Activated T-helper 2 cell treated with anti-CD3 and anti-CD28 coated beads, Interferon-gamma antibody, Interleukin-2, Interleukin-4, amounts not matched to agents 10 μg/mL and 5 μg/mL and 100 μg/mL, durations not matched to agents 14 hours and 24 hours and 36 hours (primary cell): ENCODE measurements around the gene GPATCH4. TPM values are rescaled to one million over a fixed set of nuclear protein-coding genes. Genes with fewer than 3 reads are reported as not detected.
"Not testable (repeated sequence)": the region's sequence is repeated elsewhere in the genome, so short reads cannot be mapped to it uniquely, and the experiment has no call there.

Source experiments
- DNase-seq: peaks from one replicate; pipeline ENCODE4 v3.0.0; 2021; ENCODE audit warnings: low spot score
- H3K27ac Mint-ChIP-seq: one replicate; pipeline ENCODE4 v1.8.0; 2021; ENCODE audit warnings: mixed read lengths
- H3K27me3 Mint-ChIP-seq: one replicate; pipeline ENCODE4 v1.8.0; 2021; ENCODE audit warnings: low read depth, mixed read lengths
- H3K36me3 Mint-ChIP-seq: one replicate; pipeline ENCODE4 v1.8.0; 2021; ENCODE audit warnings: low read depth, mixed read lengths
- H3K4me1 Mint-ChIP-seq: one replicate; pipeline ENCODE4 v1.8.0; 2021; ENCODE audit warnings: low read depth, mixed read lengths
- H3K4me3 Mint-ChIP-seq: one replicate; pipeline ENCODE4 v1.8.0; 2021; ENCODE audit warnings: low read depth, mild to moderate bottlenecking, moderate library complexity, mixed read lengths
- H3K9me3 Mint-ChIP-seq: one replicate; pipeline ENCODE4 v1.8.0; 2021; ENCODE audit warnings: mixed read lengths
- intact Hi-C: fragments of 100-400 bp; cut with micrococcal nuclease; formaldehyde crosslinking; loops from one replicate; pipeline ENCODE4 v1.15.1; 2023
- total RNA-seq: library from RNA; stranded (reverse); gene quantifications from 2 replicates; pipeline ENCODE4 v1.2.3, GENCODE V29; 2022

Gene GPATCH4
- total RNA-seq, 1 donor from 2014 or later = 73.7 TPM

DNA sequence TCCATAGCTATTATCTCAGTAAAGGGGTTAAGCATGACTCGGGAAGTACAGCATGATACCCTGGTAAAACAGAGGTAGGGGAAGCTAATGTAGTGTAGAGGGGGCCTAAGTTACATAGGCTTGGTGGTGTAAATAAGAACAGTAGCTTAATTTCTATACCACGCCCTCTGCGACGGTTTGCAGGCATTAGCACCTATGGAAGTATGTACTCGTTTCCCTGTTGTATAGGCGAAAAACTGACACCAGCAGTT is 10.2 kb downstream of the GPATCH4 start:
- Mint-ChIP-seq H3K9me3 (no peaks in the 10 kb centered on the region), H3K4me3 (peak overlapping the region; percentile 77), H3K27me3 (no peaks in the 10 kb centered on the region), H3K36me3 (peaks cover 27% of the 10 kb centered on the region), H3K27ac (peak overlapping the region; percentile 77), H3K4me1 (peaks cover 19% of the 10 kb centered on the region)
- intact Hi-C loops = loop anchor here (1.0 kb wide), 1 partner anchor 8 kb away; no protein-coding TSS in a partner anchor
- no peak for DNase-seq

DNA sequence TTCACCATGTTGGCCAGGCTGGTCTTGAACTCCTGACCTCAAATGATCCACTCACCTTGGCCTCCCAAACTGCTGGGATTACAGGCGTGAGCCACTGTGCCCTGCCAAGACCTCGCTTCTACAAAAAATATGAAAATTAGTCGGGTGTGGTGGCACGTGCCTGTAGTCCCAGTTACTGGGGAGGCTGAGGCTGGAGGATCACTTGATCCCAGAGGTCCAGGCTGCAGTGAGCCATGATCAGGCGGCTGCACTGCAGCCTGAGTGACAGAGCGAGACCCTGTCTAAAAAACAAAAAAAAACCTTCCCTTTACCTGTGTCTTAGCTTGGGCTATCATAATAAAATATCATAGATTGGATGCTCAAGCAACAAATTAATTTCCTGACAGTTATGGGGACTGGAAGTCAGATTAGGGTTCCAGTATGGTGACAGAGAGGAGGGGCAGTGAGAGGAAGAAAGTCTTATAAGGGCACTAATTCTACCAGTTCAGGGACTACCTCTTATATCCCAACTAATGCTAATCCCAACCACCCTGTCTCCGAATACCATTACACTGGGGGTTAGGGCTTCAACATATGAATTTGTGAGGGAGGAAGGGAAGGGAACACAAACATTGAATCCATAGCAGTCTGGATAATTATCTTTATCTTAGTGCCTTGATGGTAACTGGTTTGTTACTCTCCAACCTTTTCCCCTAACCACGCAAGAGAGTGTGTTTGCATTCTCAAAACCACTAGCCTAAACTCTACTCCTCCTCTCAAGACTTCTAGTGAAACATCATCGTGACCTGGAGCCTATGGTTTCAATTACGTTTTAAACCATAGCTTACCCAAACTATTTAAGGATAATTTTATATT is 10.7 kb downstream of the GPATCH4 start:
- Mint-ChIP-seq H3K36me3 (peaks cover 21% of the 10 kb centered on the region), H3K4me3 (peak overlapping the region; percentile 77), H3K4me1 (peaks cover 19% of the 10 kb centered on the region), H3K27ac (peak overlapping the region; percentile 77), H3K9me3 (no peaks in the 10 kb centered on the region), H3K27me3 (no peaks in the 10 kb centered on the region)
- intact Hi-C loops = loop anchor here (1.0 kb wide), 1 partner anchor 9 kb away; no protein-coding TSS in a partner anchor
- DNase-seq = no peak

DNA sequence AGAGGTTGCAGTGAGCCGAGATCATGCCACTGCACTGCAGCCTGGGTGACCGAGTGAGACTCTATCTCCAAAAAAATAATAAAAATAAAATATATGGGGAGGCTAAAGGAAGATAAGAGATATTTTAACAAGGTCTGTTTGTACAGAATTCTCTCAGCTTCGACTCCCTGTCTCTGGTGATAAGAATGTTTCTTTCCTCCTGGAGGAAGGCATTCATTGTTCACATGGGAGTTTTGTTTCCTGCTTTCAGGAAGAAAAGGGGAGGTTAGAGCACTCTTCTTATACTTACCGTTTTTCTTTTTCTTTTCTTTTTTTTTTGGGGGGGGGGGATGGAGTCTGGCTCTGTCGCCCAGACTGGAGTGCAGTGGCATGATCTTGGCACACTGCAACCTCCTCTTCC is 11.7 kb downstream of the GPATCH4 start:
- H3K4me3 Mint-ChIP-seq = no peak overlapping the region
- no peak overlapping the region for H3K27ac Mint-ChIP-seq
- H3K4me1 Mint-ChIP-seq = peaks cover 19% of the 10 kb centered on the region
- intact Hi-C loops = no loop called here
- no peaks in the 10 kb centered on the region for H3K27me3 Mint-ChIP-seq
- peaks cover 13% of the 10 kb centered on the region for H3K36me3 Mint-ChIP-seq
- no peak for DNase-seq
- no peaks in the 10 kb centered on the region for H3K9me3 Mint-ChIP-seq

DNA sequence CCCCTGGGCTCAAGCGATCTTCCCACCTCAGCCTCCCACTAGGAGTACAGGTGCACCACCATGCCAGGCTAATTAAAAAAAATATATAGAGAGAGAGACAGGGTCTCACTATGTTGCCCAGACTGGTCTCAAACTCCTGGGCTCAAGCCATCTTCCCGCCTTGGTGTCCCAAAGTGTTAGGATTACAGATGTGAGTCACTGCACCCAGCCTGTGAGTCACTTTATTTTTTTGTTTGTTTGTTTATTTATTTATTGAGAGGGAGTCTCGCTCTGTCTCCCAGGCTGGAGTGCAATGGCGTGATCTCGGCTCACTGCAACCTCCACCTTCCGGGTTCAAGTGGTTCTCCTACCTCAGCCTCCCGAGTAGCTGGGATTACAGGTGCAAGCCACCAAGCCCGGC is 13.4 kb downstream of the GPATCH4 start:
- not testable (repeated sequence) for H3K36me3 Mint-ChIP-seq

DNA sequence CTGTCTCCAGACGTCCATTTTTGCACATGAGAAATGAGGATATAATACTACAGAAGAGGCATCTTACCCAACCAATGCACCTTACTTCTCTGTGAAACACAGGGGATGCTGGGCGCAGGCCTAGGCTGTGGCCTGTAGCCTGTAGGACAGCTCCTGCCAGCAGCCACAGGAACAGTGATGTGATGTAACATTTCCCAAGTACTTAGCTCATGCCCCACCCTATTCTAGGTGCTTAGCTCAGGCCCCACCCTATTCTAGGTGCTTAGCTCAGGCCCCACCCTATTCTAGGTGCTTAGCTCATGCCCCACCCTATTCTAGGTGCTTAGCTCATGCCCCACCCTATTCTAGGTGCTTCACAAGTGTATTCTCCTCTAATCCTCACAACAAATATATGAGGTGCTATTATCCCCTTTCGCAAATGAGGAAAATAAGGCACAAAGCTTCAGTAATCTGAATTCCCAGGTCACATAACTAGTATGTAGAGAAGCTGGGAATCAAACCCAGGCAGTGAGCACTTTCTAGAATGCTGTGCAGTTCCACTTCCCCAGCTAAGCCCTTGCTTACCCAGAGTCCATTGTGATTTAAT is 14.3 kb downstream of the GPATCH4 start:
- no peaks in the 10 kb centered on the region for H3K36me3 Mint-ChIP-seq
- no peak overlapping the region for H3K4me3 Mint-ChIP-seq
- no peaks in the 10 kb centered on the region for H3K9me3 Mint-ChIP-seq
- H3K27me3 Mint-ChIP-seq = no peaks in the 10 kb centered on the region
- intact Hi-C loops = no loop called here
- no peak overlapping the region for H3K27ac Mint-ChIP-seq
- DNase-seq = no peak
- peaks cover 15% of the 10 kb centered on the region for H3K4me1 Mint-ChIP-seq

More for the DNA sequence above, 13.4 kb downstream of the GPATCH4 start:
- H3K27ac Mint-ChIP-seq, H3K9me3 Mint-ChIP-seq, H3K4me3 Mint-ChIP-seq, DNase-seq, intact Hi-C loops, H3K27me3 Mint-ChIP-seq: not testable (repeated sequence)
- H3K4me1 Mint-ChIP-seq = peaks cover 18% of the 10 kb centered on the region

DNA sequence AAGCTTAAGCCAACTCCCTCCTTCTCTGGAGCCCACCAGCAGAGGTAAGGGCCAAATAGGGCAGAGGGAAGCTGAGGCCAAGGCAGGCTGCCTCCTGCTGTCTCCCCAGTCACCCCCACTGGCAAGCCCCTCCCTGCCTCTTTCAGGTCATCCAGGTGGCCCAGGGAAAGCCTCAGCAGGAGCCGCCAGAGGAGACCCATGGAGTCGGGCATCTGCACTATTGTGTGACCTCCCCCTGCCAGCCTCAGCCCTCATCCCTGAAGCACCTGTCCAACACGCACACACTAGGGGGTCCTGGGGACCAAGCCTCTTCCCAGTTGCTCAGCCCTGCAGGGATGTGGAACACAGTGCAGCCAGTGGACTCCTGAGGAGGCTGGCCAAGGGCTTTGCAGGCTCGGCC is 15.0 kb downstream of the GPATCH4 start:
- intact Hi-C loops = no loop called here
- no peak for DNase-seq
- H3K27me3 Mint-ChIP-seq = no peaks in the 10 kb centered on the region
- no peak overlapping the region for H3K27ac Mint-ChIP-seq
- H3K4me3 Mint-ChIP-seq = no peak overlapping the region
- peaks cover 17% of the 10 kb centered on the region for H3K4me1 Mint-ChIP-seq
- no peaks in the 10 kb centered on the region for H3K9me3 Mint-ChIP-seq
- no peaks in the 10 kb centered on the region for H3K36me3 Mint-ChIP-seq

DNA sequence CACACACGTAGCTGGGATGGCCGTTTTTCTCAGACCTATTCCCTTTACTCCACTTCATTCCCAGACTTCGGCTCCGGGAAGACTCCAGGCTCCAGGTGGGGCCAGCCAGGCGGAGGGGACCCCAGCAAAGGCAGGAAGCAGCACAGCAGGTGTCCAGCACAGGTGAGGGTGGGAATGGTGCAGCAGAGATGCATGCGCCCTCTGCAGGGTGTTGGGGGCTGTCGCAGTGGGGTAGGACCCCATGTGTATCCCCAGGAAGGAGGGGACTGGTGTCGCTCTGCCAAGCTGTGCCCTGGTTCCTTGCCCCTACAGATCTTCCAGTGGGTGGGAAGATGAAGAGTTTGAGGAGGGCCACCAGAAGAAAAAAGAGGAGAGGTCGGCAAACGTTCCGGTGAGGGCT is 16.5 kb downstream of the GPATCH4 start:
- Mint-ChIP-seq H3K27me3 (no peaks in the 10 kb centered on the region), H3K27ac (no peak overlapping the region), H3K9me3 (no peaks in the 10 kb centered on the region), H3K36me3 (no peaks in the 10 kb centered on the region), H3K4me3 (no peak overlapping the region), H3K4me1 (peaks cover 8% of the 10 kb centered on the region)
- DNase-seq = no peak
- intact Hi-C loops = loop anchor here (1.0 to 2.0 kb wide), 2 partner anchors 16 to 23 kb away; partner anchors contain the start of gene GPATCH4

DNA sequence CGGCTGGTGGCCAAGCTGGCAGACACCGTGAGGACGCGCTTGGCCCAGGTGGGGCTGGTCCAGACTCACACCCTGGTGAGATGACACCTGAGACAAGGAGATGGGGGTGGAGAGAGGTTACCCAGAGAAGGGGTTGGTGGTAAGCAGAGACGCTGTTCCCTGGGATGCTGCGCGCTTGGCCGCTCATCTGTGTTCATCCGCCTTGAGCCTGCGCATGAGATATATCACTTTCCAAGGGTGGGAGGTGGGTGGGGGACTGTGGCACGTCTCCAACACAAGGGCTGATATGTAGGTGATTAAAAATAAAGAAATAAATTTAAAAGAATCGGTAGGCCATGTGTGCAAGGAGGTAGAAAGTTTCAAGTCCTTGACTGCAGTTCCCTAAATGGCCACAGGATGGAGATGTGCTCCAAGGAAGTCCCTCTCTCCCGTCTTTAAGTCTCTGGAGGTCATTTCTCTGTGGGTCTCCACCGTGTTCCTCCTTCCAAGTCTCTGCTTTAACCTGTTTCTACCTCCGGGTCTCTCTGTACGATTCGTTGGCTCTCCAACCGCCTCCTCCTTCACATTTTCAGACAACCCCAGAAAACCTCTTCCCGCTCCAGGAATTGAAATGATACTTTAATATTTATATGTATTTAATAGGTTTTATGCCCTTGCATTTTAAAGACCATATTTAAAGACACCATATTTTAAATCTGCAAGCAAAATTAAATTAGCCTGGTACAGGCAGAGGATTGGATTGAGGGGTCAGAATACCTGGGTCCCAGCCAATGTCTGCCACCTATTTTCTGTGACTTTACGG is 17.3 kb downstream of the GPATCH4 start:
- H3K27me3 Mint-ChIP-seq = no peaks in the 10 kb centered on the region
- H3K4me3 Mint-ChIP-seq = no peak overlapping the region
- DNase-seq = peak; percentile 50
- no peaks in the 10 kb centered on the region for H3K9me3 Mint-ChIP-seq
- H3K36me3 Mint-ChIP-seq = no peaks in the 10 kb centered on the region
- intact Hi-C loops = loop anchor here (1.0 to 2.0 kb wide), 2 partner anchors 17 to 24 kb away; partner anchors contain the start of gene GPATCH4
- H3K4me1 Mint-ChIP-seq = peaks cover 8% of the 10 kb centered on the region
- no peak overlapping the region for H3K27ac Mint-ChIP-seq

DNA sequence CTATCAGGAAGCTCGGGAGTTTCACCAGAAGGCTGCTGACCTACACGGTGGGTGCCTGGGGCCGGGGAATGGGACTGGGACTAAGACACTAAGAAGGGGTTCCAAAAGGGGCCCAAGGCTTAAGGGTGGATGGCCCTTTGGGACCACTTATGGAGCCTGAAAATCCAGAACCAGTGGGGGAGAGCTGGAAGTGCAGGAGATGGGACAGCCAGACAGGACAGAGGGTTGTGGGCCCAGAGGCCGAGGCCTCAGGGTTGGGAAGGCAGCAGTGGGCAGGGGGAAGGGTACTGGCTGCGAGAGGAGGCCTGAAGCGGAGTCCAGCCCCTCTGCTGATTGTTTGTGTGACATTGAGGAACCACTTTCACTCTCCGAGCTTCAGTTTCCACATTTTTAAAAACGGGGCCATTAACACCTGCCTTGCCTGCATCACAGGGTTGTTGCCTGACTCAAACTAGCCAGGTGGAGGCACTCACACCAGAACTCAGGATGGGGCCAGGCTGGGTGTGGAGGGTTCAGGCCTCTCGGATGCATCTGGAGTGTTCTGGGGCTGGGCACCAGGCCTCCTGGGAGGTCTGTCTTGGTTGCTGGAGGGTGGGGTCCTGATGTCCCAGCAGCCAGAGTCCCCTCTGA is 18.8 kb downstream of the GPATCH4 start:
- Mint-ChIP-seq H3K4me3 (peak overlapping the region; percentile 73), H3K9me3 (no peaks in the 10 kb centered on the region), H3K27me3 (no peaks in the 10 kb centered on the region), H3K4me1 (peaks cover 8% of the 10 kb centered on the region), H3K36me3 (no peaks in the 10 kb centered on the region), H3K27ac (peak overlapping the region; percentile 77)
- no peak for DNase-seq
- intact Hi-C loops = no loop called here

DNA sequence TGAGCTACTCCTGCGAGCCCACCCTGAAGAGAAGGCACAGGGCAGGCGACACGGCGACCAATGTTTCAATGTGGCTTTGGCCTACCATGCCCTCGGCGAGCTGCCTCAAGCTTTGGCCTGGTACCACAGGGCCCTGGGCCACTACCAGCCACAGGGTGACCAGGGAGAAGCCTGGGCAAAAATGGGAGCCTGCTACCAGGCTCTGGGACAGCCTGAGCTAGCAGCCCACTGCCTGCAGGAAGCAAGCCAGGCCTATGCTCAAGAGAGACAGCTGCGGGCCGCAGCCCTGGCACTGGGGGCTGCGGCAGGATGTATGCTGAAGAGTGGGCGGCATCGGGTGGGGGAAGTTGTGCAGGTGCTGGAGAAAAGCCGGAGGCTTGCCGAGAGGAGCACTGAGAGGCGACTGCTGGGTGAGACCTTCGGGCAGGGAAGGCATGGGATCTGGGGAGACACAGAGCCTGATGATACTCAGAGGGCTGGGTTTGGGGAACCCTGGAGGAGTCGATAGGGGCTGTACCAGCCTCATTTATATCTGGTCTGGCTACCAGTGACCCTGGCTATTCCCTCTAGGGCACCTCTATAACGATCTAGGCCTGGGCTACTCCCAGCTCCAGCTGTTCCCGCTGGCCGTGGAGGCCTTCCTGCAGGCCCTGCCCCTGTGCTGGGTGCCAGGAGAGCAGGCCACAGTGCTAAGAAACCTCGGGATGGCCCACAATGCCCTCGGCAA is 19.5 kb downstream of the GPATCH4 start:
- DNase-seq = no peak
- intact Hi-C loops = no loop called here
- H3K36me3 Mint-ChIP-seq = no peaks in the 10 kb centered on the region
- H3K9me3 Mint-ChIP-seq = no peaks in the 10 kb centered on the region
- H3K27me3 Mint-ChIP-seq = no peaks in the 10 kb centered on the region
- peaks cover 8% of the 10 kb centered on the region for H3K4me1 Mint-ChIP-seq
- peak overlapping the region; percentile 73 for H3K4me3 Mint-ChIP-seq
- H3K27ac Mint-ChIP-seq = peak overlapping the region; percentile 77

DNA sequence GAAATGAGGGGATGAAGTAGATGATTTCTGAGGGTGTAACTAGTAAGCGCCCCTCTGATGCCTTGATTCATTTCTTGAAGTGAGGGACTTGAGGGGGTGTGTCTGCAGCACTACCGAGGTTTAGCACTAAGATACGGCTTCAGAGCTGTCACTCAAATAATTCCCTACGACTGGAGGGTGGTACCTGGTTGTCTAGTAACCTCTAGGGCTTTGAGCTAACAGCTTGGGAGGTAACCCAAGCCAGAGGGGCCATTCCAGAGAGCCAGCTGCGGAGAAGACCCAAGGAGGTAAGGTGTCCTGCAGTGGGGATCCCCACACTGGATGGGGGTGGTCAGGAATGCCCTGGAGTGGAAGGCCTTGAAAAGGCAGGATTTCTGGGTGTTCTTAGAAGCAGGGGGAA is 21.8 kb downstream of the GPATCH4 start, which contains the start of gene TTC24:
TTC24 (plus strand) TSS at position 252 of the 400 bp plus-strand sequence. CDS start 1,642 bp downstream, outside the sequence.
- peaks cover 8% of the 10 kb centered on the region for H3K4me1 Mint-ChIP-seq
- intact Hi-C loops = no loop called here
- H3K9me3 Mint-ChIP-seq = no peaks in the 10 kb centered on the region
- no peaks in the 10 kb centered on the region for H3K36me3 Mint-ChIP-seq
- H3K27ac Mint-ChIP-seq = no peak within 1 kb of the TSS
- H3K4me3 Mint-ChIP-seq = no peak within 1 kb of the TSS
- DNase-seq = no peak
- peaks cover 6% of the 10 kb centered on the region for H3K27me3 Mint-ChIP-seq

DNA sequence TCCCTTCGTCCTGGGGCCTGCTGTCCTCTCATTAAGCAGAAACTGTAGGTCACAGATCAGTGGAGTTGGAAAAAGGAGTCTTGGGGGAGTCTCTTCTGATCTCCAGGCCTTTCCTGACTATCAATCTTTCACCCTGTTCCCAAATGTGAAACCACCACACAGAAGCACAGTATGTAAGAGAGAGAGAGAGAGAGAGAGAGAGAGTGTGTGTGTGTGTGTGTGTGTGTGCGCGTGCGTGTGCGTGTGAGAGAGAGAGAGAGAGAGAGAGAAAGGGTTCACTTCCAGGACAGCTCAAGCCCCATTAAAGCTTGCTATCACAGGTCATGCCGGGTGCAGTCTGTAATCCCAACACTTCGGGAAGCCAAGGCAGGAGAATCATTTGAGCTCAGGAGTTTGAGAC is 23.2 kb downstream of the GPATCH4 start:
- H3K4me3 Mint-ChIP-seq = no peak overlapping the region
- DNase-seq = no peak

More for the DNA sequence above, 23.2 kb downstream of the GPATCH4 start:
- intact Hi-C loops = no loop called here
- no peaks in the 10 kb centered on the region for H3K9me3 Mint-ChIP-seq
- H3K27ac Mint-ChIP-seq = no peak overlapping the region
- H3K4me1 Mint-ChIP-seq = peaks cover 7% of the 10 kb centered on the region
- no peaks in the 10 kb centered on the region for H3K36me3 Mint-ChIP-seq
- peaks cover 15% of the 10 kb centered on the region for H3K27me3 Mint-ChIP-seq
